ENCODE data around the gene VPS16. TPM values are rescaled to one million over a fixed set of nuclear protein-coding genes. Genes with fewer than 3 reads are reported as not detected.
A peak's percentile ranks its signal among the peaks of the same experiment; 100 is the strongest.

The VPS16 gene
- total and polyA plus RNA-seq, 2 of the 13 experiments (the other 11 are each of a cell fraction or from before 2014, with no cell fraction given), result 34.2 to 35.4 TPM

DNA sequence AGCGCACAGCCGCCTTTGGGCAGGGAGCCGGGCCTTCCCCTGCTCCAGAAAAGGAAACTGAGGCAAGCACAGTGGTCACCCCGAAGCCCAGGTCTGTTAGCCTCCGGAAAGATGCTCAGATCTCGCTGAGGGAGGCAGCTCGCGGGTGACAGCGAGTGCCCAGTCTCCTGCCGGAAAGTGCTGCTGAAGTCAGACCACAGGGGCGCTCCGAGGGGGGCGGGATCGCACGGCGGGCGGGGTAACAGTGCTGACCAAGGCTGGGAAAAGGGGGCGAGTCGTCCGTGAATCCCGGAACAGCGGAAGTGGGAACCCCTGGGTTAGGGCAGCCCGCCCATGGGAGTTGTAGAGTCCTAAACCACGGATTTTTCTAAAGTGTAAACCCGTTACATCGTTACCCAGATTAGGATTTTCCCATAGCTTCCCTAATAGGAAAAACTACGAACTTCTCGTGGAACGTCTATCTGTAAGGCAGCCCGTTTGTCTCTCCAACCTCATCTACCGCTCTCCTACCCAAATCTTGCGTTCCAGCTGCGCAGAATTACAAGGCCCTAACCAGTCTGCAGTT lies 504 bp downstream of the VPS16 start (continued):
- TF ChIP-seq ZNF337 (CRISPR knock-in tag; IDR thresholded peaks at IDR 0.05; ENCODE audit: borderline replicate concordance, low read depth), result no peak
- TF ChIP-seq SP5 (CRISPR knock-in tag; IDR thresholded peaks at IDR 0.05; ENCODE audit: borderline replicate concordance, low read depth), result peak; percentile 57; the same call in 1 of the 2 replicates
- TF ChIP-seq POLR2AphosphoS5 (IDR thresholded peaks at IDR 0.05; ENCODE audit: low read depth, low read length), result peak; percentile 43; the same call in 1 of the 2 replicates
- TF ChIP-seq, protein P1, sequence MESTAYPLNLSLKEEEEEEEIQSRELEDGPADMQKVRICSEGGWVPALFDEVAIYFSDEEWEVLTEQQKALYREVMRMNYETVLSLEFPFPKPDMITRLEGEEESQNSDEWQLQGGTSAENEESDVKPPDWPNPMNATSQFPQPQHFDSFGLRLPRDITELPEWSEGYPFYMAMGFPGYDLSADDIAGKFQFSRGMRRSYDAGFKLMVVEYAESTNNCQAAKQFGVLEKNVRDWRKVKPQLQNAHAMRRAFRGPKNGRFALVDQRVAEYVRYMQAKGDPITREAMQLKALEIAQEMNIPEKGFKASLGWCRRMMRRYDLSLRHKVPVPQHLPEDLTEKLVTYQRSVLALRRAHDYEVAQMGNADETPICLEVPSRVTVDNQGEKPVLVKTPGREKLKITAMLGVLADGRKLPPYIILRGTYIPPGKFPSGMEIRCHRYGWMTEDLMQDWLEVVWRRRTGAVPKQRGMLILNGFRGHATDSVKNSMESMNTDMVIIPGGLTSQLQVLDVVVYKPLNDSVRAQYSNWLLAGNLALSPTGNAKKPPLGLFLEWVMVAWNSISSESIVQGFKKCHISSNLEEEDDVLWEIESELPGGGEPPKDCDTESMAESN (CRISPR knock-in tag; conservative IDR thresholded peaks at IDR 0.05), result peak; percentile 37; the same call in 1 of the 2 replicates
- TF ChIP-seq ZBTB42 (CRISPR knock-in tag; IDR thresholded peaks at IDR 0.05), result no peak
- 0 out of 2 replicates have a peak, but pooled peaks have one; percentile 36 for TF ChIP-seq ZNF724P (CRISPR knock-in tag; IDR thresholded peaks at IDR 0.05; ENCODE audit: borderline replicate concordance)
- TF ChIP-seq, protein P2, sequence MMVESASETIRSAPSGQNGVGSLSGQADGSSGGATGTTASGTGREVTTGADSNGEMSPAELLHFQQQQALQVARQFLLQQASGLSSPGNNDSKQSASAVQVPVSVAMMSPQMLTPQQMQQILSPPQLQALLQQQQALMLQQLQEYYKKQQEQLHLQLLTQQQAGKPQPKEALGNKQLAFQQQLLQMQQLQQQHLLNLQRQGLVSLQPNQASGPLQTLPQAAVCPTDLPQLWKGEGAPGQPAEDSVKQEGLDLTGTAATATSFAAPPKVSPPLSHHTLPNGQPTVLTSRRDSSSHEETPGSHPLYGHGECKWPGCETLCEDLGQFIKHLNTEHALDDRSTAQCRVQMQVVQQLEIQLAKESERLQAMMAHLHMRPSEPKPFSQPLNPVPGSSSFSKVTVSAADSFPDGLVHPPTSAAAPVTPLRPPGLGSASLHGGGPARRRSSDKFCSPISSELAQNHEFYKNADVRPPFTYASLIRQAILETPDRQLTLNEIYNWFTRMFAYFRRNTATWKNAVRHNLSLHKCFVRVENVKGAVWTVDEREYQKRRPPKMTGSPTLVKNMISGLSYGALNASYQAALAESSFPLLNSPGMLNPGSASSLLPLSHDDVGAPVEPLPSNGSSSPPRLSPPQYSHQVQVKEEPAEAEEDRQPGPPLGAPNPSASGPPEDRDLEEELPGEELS (CRISPR knock-in tag; IDR thresholded peaks at IDR 0.05), result peak; percentile 60
- TF ChIP-seq, protein P3, sequence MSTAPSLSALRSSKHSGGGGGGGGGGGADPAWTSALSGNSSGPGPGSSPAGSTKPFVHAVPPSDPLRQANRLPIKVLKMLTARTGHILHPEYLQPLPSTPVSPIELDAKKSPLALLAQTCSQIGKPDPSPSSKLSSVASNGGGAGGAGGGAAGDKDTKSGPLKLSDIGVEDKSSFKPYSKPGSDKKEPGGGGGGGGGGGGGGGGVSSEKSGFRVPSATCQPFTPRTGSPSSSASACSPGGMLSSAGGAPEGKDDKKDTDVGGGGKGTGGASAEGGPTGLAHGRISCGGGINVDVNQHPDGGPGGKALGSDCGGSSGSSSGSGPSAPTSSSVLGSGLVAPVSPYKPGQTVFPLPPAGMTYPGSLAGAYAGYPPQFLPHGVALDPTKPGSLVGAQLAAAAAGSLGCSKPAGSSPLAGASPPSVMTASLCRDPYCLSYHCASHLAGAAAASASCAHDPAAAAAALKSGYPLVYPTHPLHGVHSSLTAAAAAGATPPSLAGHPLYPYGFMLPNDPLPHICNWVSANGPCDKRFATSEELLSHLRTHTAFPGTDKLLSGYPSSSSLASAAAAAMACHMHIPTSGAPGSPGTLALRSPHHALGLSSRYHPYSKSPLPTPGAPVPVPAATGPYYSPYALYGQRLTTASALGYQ (CRISPR knock-in tag; IDR thresholded peaks at IDR 0.05), result no peak
- TF ChIP-seq ZSCAN30 (CRISPR knock-in tag; IDR thresholded peaks at IDR 0.05), result no peak
- 0 out of 2 replicates have a peak, but pooled peaks have one; percentile 38 for TF ChIP-seq TP53 (CRISPR knock-in tag; conservative IDR thresholded peaks at IDR 0.05)
- TF ChIP-seq ISX (CRISPR knock-in tag; conservative IDR thresholded peaks at IDR 0.05), result no peak
- TF ChIP-seq, protein P4, sequence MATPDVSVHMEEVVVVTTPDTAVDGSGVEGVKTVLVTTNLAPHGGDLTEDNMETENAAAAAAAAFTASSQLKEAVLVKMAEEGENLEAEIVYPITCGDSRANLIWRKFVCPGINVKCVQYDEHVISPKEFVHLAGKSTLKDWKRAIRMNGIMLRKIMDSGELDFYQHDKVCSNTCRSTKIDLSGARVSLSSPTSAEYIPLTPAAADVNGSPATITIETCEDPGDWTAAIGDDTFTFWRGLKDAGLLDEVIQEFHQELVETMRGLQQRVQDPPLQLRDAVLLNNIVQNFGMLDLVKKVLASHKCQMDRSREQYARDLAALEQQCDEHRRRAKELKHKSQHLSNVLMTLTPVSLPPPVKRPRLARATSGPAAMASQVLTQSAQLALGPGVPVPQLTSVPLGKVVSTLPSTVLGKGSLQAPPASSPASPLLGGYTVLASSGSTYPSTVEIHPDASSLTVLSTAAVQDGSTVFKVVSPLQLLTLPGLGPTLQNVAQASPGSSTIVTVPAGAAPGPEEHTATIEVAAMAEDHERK (CRISPR knock-in tag; IDR thresholded peaks at IDR 0.05; ENCODE audit: low read depth), result no peak
- 0 out of 2 replicates have a peak, but pooled peaks have one; percentile 63 for TF ChIP-seq ZNF775 (CRISPR knock-in tag; IDR thresholded peaks at IDR 0.05; ENCODE audit: borderline replicate concordance)
- peak; percentile 64 for TF ChIP-seq MEIS2 (CRISPR knock-in tag; IDR thresholded peaks at IDR 0.05)
- TF ChIP-seq FOXJ3 (CRISPR knock-in tag; IDR thresholded peaks at IDR 0.05; ENCODE audit: borderline replicate concordance), result peak; percentile 24; the same call in 1 of the 2 replicates
- TF ChIP-seq, protein P5, sequence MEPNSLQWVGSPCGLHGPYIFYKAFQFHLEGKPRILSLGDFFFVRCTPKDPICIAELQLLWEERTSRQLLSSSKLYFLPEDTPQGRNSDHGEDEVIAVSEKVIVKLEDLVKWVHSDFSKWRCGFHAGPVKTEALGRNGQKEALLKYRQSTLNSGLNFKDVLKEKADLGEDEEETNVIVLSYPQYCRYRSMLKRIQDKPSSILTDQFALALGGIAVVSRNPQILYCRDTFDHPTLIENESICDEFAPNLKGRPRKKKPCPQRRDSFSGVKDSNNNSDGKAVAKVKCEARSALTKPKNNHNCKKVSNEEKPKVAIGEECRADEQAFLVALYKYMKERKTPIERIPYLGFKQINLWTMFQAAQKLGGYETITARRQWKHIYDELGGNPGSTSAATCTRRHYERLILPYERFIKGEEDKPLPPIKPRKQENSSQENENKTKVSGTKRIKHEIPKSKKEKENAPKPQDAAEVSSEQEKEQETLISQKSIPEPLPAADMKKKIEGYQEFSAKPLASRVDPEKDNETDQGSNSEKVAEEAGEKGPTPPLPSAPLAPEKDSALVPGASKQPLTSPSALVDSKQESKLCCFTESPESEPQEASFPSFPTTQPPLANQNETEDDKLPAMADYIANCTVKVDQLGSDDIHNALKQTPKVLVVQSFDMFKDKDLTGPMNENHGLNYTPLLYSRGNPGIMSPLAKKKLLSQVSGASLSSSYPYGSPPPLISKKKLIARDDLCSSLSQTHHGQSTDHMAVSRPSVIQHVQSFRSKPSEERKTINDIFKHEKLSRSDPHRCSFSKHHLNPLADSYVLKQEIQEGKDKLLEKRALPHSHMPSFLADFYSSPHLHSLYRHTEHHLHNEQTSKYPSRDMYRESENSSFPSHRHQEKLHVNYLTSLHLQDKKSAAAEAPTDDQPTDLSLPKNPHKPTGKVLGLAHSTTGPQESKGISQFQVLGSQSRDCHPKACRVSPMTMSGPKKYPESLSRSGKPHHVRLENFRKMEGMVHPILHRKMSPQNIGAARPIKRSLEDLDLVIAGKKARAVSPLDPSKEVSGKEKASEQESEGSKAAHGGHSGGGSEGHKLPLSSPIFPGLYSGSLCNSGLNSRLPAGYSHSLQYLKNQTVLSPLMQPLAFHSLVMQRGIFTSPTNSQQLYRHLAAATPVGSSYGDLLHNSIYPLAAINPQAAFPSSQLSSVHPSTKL (CRISPR knock-in tag; IDR thresholded peaks at IDR 0.05), result peak; percentile 16; the same call in 1 of the 2 replicates
- peak; percentile 12; the same call in 1 of the 2 replicates for TF ChIP-seq SP4 (CRISPR knock-in tag; IDR thresholded peaks at IDR 0.05)
- TF ChIP-seq POLR2A (IDR thresholded peaks at IDR 0.05; ENCODE audit: insufficient read depth in 1 of 2, low read depth in 2 of 2, low read length in 2 of 2), result peak; percentile 31 to 56; a peak in 2 of 4 replicates
- no peak for TF ChIP-seq ZNF282 (IDR thresholded peaks at IDR 0.05; ENCODE audit: partially characterized antibody)

All from HepG2 (cell line).